Dendritic cell treated with granulocyte-macrophage colony-stimulating factor and Interleukin-4, amounts not matched to agents 40 ng/mL and 50 ng/mL, for 4 days (primary cell): ENCODE measurements around the gene TLR6.
A peak's percentile ranks its signal among the peaks of the same experiment; 100 is the strongest.

ENCODE experiments used
- H3K27ac Mint-ChIP-seq: one replicate; pipeline ENCODE4 v1.8.0; 2022; ENCODE audit warnings: mild to moderate bottlenecking, mixed read lengths
- H3K27me3 Mint-ChIP-seq: one replicate; pipeline ENCODE4 v1.8.0; 2022; ENCODE audit warnings: mild to moderate bottlenecking, mixed read lengths
- H3K36me3 Mint-ChIP-seq: one replicate; pipeline ENCODE4 v1.8.0; 2022; ENCODE audit warnings: low read depth, mixed read lengths
- H3K4me1 Mint-ChIP-seq: one replicate; pipeline ENCODE4 v1.8.0; 2022; ENCODE audit warnings: low read depth, mixed read lengths
- H3K4me3 Mint-ChIP-seq: one replicate; pipeline ENCODE4 v1.8.0; 2022; ENCODE audit warnings: mild to moderate bottlenecking, moderate library complexity, mixed read lengths
- H3K9me3 Mint-ChIP-seq: one replicate; pipeline ENCODE4 v1.8.0; 2022; ENCODE audit warnings: mixed read lengths
- intact Hi-C: fragments of 100-400 bp; cut with micrococcal nuclease; formaldehyde crosslinking; loops from one replicate; pipeline ENCODE4 v1.15.0; 2022

The TLR6 gene

DNA sequence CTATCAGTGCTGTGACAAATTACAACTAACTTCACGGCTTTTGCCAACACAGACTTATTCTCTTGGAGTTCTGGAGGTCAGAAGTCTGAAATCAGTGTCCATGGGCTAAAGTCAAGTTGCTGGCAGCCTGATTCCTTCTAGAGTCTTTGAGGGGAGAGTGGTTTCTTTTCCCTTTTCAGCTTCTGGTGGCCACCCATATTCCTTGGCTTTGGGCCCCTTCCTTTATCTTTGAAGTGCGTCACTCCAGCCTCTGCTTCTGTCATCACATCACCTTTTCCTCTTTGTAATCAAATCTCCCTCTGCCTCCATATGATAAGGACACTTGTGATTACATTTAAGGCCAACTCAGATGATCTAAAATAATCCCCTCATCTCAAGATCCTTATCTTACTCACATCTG lies 20.0 kb upstream of the TLR6 start:
- intact Hi-C loops: no loop called here
- peaks cover 32% of the 10 kb centered on the region for H3K36me3 Mint-ChIP-seq
- peaks cover 21% of the 10 kb centered on the region for H3K4me1 Mint-ChIP-seq
- peaks cover 9% of the 10 kb centered on the region for H3K9me3 Mint-ChIP-seq
- H3K27ac Mint-ChIP-seq: no peak overlapping the region
- H3K4me3 Mint-ChIP-seq: no peak overlapping the region
- no peaks in the 10 kb centered on the region for H3K27me3 Mint-ChIP-seq

GRCh38 chr4:38873290-38873944 lies 16.8 kb upstream of the TLR6 start:
- Mint-ChIP-seq H3K4me3 (no peak overlapping the region), H3K9me3 (peaks cover 9% of the 10 kb centered on the region), H3K27me3 (no peaks in the 10 kb centered on the region), H3K36me3 (peaks cover 19% of the 10 kb centered on the region), H3K4me1 (peaks cover 37% of the 10 kb centered on the region), H3K27ac (no peak overlapping the region)
- intact Hi-C loops: no loop called here

DNA sequence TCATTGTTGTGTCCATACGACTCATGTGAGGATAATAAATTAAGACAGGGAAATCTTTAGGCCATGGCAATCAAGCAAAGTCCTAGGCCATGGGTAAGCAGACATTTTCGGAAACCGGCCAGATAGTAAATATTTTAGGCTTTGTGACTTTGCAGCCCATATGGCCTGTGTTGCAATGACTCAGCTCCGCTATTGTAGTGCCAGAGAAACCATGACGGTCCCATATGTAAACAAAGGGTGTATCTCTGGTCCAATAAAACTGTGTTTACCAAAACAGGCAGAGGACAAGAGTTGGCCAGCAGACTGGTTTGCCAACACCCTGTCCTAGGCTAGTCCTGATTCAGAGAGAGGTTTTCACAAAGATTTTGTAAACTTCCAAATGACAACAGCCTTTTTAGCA lies 16.0 kb upstream of the TLR6 start:
- H3K4me1 Mint-ChIP-seq: peaks cover 42% of the 10 kb centered on the region
- H3K27me3 Mint-ChIP-seq: no peaks in the 10 kb centered on the region
- intact Hi-C loops: no loop called here

GRCh38 chr4:38871593-38871992 lies 15.0 kb upstream of the TLR6 start:
- Mint-ChIP-seq H3K4me1 (peaks cover 46% of the 10 kb centered on the region), H3K9me3 (peaks cover 9% of the 10 kb centered on the region), H3K4me3 (no peak overlapping the region), H3K36me3 (peaks cover 2% of the 10 kb centered on the region), H3K27ac (no peak overlapping the region), H3K27me3 (no peaks in the 10 kb centered on the region)
- intact Hi-C loops: no loop called here

More for the DNA sequence above, 16.0 kb upstream of the TLR6 start:
- Mint-ChIP-seq H3K36me3 (peaks cover 12% of the 10 kb centered on the region), H3K4me3 (no peak overlapping the region), H3K9me3 (peaks cover 9% of the 10 kb centered on the region), H3K27ac (no peak overlapping the region)

DNA sequence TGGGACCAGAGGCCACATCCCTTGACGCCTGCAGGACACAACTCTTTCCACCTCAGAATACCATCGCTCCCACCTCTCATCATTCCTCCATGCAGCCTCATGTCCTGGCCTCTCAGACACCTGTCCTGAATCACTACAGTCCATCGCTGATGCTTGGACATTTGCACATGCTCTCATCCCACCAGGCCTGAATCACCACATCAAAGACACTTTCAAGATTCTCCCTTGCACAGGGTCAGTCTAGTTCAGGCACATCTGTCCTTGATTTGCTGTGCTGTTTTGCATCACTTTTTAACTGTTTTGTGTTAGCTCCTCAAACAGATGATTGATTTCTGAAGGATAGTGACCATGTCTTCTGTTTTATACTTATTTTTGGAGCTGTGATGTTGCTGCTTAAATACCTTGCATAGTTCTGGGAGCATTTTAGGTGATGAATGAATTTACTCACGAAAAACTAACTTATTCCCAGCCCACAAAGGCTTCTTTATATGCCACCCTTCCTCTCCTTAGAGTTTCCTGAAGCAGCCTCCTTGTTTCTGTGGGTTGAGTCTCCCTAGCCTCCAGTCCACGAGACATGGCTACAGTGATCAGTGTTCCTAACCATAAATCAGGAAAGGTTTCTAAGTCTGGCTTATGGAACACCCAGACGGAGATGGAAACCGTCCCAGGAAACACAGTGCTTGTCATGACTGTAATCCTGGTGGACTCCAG lies 13.6 kb upstream of the TLR6 start:
- intact Hi-C loops: no loop called here
- no peak overlapping the region for H3K4me3 Mint-ChIP-seq
- no peak overlapping the region for H3K27ac Mint-ChIP-seq
- no peaks in the 10 kb centered on the region for H3K27me3 Mint-ChIP-seq
- H3K4me1 Mint-ChIP-seq: peaks cover 49% of the 10 kb centered on the region
- H3K9me3 Mint-ChIP-seq: peaks cover 2% of the 10 kb centered on the region
- H3K36me3 Mint-ChIP-seq: no peaks in the 10 kb centered on the region

- no peaks in the 10 kb centered on the region for H3K9me3 Mint-ChIP-seq
- no peak overlapping the region for H3K4me3 Mint-ChIP-seq
- peak overlapping the region; percentile 0 for H3K27ac Mint-ChIP-seq
- peaks cover 46% of the 10 kb centered on the region for H3K4me1 Mint-ChIP-seq
- no peaks in the 10 kb centered on the region for H3K36me3 Mint-ChIP-seq
- no peaks in the 10 kb centered on the region for H3K27me3 Mint-ChIP-seq
- intact Hi-C loops: no loop called here
Measured at GRCh38 chr4:38869511-38869910, 12.9 kb upstream of the TLR6 start.

DNA sequence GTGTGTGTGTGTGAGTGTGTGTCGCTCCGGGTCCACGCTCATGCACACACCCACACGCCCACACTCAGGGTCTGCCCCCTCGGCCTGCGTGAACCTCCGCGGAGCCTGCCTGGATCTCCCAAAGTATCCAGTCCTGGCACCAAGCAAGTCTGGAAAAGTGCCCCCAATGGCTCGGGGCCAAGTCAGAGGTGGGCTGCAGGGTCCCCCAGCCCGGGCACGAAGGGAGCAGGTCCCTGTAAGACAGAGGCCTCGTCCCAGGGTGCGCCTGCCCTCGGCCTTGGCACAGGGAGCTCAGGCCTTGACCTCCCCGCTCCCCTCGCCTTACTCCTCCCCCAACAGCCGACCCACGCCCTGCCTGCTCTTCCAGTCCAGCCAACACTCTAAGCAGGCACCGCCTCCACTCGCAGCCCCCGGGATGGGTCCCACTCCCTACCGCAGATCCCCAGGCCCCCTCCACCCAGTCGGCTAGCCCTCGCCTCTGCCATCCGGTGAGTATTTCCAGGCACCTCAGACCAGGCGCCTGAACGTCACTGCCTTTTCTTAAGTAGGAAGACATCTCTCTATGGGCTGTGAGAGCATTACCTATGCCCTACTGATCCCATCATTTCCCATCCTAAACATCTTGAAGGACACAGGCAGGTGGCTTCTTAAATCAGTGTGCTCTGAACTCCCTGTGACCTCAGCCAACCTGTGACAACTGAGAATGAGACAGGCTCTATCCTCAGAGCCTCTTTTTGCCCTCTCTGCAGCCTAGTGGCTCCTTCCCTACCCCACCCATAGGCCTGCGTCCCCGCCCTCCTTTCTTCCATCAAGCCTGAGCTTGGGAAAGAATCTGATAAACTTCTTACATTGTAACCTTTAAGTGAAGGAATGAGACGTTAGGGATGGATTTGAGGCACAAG lies 11.7 kb upstream of the TLR6 start:
- Mint-ChIP-seq H3K4me1 (peaks cover 43% of the 10 kb centered on the region), H3K27ac (peak overlapping the region; percentile 82), H3K4me3 (peak overlapping the region; percentile 80), H3K9me3 (no peaks in the 10 kb centered on the region), H3K27me3 (no peaks in the 10 kb centered on the region), H3K36me3 (no peaks in the 10 kb centered on the region)
- intact Hi-C loops: no loop called here

GRCh38 chr4:38867478-38868058 lies 11.0 kb upstream of the TLR6 start, which contains the start of gene FAM114A1:
Gene FAM114A1, plus strand, starts transcription at chr4:38867806. Its CDS starts 10,273 bp downstream, at chr4:38878079.
- Mint-ChIP-seq H3K27me3 (no peaks in the 10 kb centered on the region), H3K27ac (peak within 1 kb of the TSS; percentile 82), H3K9me3 (no peaks in the 10 kb centered on the region), H3K4me3 (peak within 1 kb of the TSS; percentile 80), H3K4me1 (peaks cover 42% of the 10 kb centered on the region), H3K36me3 (no peaks in the 10 kb centered on the region)
- intact Hi-C loops: no loop called here

- H3K4me3 Mint-ChIP-seq: peak overlapping the region; percentile 59
- peaks cover 42% of the 10 kb centered on the region for H3K4me1 Mint-ChIP-seq
- H3K27ac Mint-ChIP-seq: peak overlapping the region; percentile 82
- no peaks in the 10 kb centered on the region for H3K36me3 Mint-ChIP-seq
- intact Hi-C loops: no loop called here
- no peaks in the 10 kb centered on the region for H3K27me3 Mint-ChIP-seq
- no peaks in the 10 kb centered on the region for H3K9me3 Mint-ChIP-seq
Measured at GRCh38 chr4:38866973-38867477, 10.4 kb upstream of the TLR6 start.

GRCh38 chr4:38865445-38865844 lies 8.8 kb upstream of the TLR6 start:
- intact Hi-C loops: no loop called here
- H3K9me3 Mint-ChIP-seq: no peaks in the 10 kb centered on the region
- no peaks in the 10 kb centered on the region for H3K36me3 Mint-ChIP-seq
- H3K27me3 Mint-ChIP-seq: no peaks in the 10 kb centered on the region
- H3K4me1 Mint-ChIP-seq: peaks cover 57% of the 10 kb centered on the region
- no peak overlapping the region for H3K27ac Mint-ChIP-seq
- no peak overlapping the region for H3K4me3 Mint-ChIP-seq

DNA sequence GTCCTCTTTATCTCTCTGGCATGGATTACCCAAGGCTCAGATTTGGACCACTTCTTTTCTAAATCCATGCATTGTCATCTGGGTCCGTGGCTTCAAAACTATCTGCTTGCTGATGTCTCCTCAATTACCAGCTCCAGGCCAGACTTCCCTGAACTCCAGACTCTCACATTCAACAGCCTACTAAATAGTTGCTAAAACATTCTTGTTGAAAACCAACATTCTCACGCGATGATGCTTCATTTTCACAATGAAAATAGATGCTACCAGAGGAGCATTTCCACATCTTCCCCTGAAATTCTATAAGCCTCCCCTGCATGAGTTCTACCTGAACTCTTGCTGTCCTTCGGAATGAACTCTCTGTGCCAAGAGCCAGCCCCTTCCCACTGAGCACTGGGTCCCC lies 5.2 kb upstream of the TLR6 start:
- intact Hi-C loops: no loop called here
- H3K36me3 Mint-ChIP-seq: no peaks in the 10 kb centered on the region
- peak overlapping the region; percentile 30 for H3K27ac Mint-ChIP-seq
- H3K9me3 Mint-ChIP-seq: no peaks in the 10 kb centered on the region
- H3K4me1 Mint-ChIP-seq: peaks cover 50% of the 10 kb centered on the region
- H3K4me3 Mint-ChIP-seq: no peak overlapping the region
- no peaks in the 10 kb centered on the region for H3K27me3 Mint-ChIP-seq

GRCh38 chr4:38860788-38861424 lies 4.3 kb upstream of the TLR6 start:
- peaks cover 55% of the 10 kb centered on the region for H3K4me1 Mint-ChIP-seq
- H3K4me3 Mint-ChIP-seq: no peak overlapping the region
- intact Hi-C loops: no loop called here

DNA sequence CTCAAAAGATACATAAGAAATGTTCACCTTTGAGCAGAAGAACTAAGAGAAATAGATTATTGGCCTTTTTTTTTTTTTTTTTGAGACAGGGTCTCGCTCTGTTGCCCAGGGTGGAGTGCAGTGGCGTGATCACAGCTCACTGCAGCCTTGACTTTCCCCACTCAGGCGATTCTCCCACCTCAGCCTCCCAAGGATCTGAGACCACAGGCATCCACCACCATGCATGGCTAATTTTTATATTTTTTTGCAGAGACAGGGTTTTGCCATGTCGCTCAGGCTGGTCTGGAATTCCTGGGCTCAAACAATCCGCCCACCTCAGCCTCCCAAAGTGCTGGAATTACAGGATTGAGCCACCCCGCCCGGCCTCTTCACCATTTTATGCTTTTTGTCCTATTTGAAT lies 2.9 kb upstream of the TLR6 start:
- Mint-ChIP-seq H3K9me3 (no peaks in the 10 kb centered on the region), H3K27me3 (no peaks in the 10 kb centered on the region), H3K4me3 (no peak overlapping the region), H3K27ac (no peak overlapping the region), H3K4me1 (peaks cover 57% of the 10 kb centered on the region), H3K36me3 (peaks cover 10% of the 10 kb centered on the region)
- intact Hi-C loops: loop anchor here (5.0 kb wide), 1 partner anchor 42 kb away; no protein-coding TSS in a partner anchor

More at GRCh38 chr4:38860788-38861424, 4.3 kb upstream of the TLR6 start:
- Mint-ChIP-seq H3K36me3 (peaks cover 5% of the 10 kb centered on the region), H3K27ac (no peak overlapping the region), H3K27me3 (no peaks in the 10 kb centered on the region), H3K9me3 (no peaks in the 10 kb centered on the region)
